ES-I3 (cell line): Measurements from ENCODE around the gene FBXO34.

ENCODE experiments used
- H3K36me3 ChIP-seq: 2 replicates; pipeline ENCODE4 v1.6.1; 2013; ENCODE audit warnings: mild to moderate bottlenecking, low read length, control low read depth, moderate library complexity; ENCODE audit not compliant: insufficient read depth
- H3K4me1 ChIP-seq: 2 replicates; pipeline ENCODE4 v1.6.1; 2013; ENCODE audit warnings: mild to moderate bottlenecking, control low read depth, low read length; ENCODE audit not compliant: insufficient read depth
- H3K9ac ChIP-seq: 2 replicates; pipeline ENCODE4 v1.6.1; 2013; ENCODE audit warnings: low read depth, mild to moderate bottlenecking, low read length, moderate library complexity
- H3K9me3 ChIP-seq: 2 replicates; pipeline ENCODE4 v1.6.1; 2013; ENCODE audit warnings: mild to moderate bottlenecking, low read length, moderate library complexity; ENCODE audit not compliant: control insufficient read depth, insufficient read depth

FBXO34 gene

DNA sequence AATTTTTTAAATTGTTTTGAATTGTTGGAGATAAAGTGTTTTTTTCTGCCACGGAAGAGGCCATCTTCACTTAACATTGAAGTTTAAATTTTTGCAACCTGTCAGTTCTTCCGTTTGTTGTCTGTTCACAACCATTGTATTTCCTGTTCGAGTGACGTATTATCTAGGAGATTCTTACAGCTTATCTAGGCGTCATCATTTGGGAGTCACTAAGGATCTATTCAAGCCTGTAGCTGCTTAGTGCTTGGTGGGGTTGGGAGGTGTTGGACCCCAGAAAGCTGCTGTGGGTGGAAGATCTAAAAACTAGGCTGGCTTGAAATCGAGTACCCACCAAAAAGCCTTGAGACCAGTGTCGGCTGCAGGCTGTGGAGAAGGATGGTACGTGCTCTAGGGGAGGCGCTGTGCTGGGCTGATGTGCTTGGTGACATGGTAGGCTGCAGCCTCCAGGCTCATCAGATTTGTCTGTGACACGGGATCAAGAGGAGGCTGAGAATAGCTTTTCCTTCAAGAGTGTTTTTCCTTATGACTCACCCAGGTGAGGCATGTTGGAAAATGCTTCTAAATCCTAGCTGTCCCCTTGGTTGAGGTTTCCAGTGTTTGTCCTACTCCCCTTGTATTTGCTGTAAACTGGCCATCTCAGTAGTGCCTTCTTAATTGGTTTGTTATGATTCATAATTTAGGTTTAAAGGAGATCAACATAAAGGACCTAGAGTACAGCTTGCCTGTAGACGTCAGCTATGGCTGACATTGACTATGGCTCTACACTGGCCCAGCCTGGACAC lies 82.7 kb downstream of the FBXO34 start:
- Histone ChIP-seq H3K4me1 (peaks cover 4% of the 10 kb centered on the region; the same call in 1 of the 2 replicates), H3K9ac (no peak overlapping the region), H3K9me3 (no peaks in the 10 kb centered on the region), H3K36me3 (0 out of 2 replicates have a peak, but pooled peaks cover 7% of the 10 kb centered on the region)

GRCh38 chr14:55354500-55354899 lies 83.3 kb downstream of the FBXO34 start:
- Histone ChIP-seq H3K4me1 (peaks cover 4% of the 10 kb centered on the region; the same call in 1 of the 2 replicates), H3K9ac (no peak overlapping the region), H3K9me3 (no peaks in the 10 kb centered on the region), H3K36me3 (0 out of 2 replicates have a peak, but pooled peaks cover 7% of the 10 kb centered on the region)

GRCh38 chr14:55355922-55356321 lies 84.7 kb downstream of the FBXO34 start:
- Histone ChIP-seq H3K4me1 (peaks cover 4% of the 10 kb centered on the region; the same call in 1 of the 2 replicates), H3K9me3 (no peaks in the 10 kb centered on the region), H3K9ac (no peak overlapping the region), H3K36me3 (0 out of 2 replicates have a peak, but pooled peaks cover 3% of the 10 kb centered on the region)

DNA sequence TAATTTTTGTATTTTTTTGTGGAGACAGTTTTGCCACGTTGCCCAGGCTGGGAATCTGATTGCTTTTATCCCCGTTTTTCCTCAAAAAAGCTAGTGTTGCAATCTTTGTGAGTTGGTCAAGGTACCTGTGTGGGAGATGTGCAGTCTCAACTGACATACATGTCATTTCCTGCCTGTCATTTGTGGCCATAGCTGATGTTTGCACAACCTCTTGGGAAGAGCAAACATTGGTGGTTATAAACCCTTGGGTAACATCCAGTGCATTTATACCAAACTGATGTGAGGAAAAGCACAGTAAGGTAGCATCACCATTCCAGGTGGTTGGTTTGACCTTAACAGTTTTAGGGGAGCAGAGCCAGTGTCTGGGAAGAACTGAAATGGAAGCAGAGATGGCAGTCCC lies 85.7 kb downstream of the FBXO34 start:
- Histone ChIP-seq H3K9me3 (no peaks in the 10 kb centered on the region), H3K9ac (no peak overlapping the region), H3K36me3 (no peaks in the 10 kb centered on the region), H3K4me1 (peaks cover 4% of the 10 kb centered on the region; the same call in 1 of the 2 replicates)

DNA sequence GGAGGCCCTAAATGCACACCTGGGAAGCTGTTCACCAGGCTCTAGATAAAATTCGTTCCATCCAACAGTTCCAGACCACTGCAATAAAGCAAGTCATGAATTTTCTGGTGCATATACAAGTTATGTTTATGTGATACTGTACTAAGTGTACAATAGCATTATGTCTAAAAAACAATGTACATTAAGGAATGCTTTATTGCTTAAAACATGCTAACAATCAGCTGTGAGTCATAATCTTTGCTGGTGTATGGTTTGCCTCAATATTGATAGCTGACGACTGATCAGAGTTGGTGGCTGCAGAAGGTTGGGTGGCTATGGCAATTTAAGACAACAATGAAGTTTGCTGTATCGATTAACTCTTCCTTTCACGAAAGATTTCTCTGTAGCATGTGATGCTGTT lies 88.1 kb downstream of the FBXO34 start:
- no peaks in the 10 kb centered on the region for H3K9me3 ChIP-seq
- H3K36me3 ChIP-seq = no peaks in the 10 kb centered on the region
- H3K9ac ChIP-seq = no peak overlapping the region
- H3K4me1 ChIP-seq = peaks cover 3% of the 10 kb centered on the region; the same call in 1 of the 2 replicates

- no peak overlapping the region for H3K9ac ChIP-seq
- H3K9me3 ChIP-seq = no peaks in the 10 kb centered on the region
- H3K4me1 ChIP-seq = no peaks in the 10 kb centered on the region
- no peaks in the 10 kb centered on the region for H3K36me3 ChIP-seq
These were observed 90.0 kb downstream of the FBXO34 start for GRCh38 chr14:55361190-55361589.

- H3K9ac ChIP-seq = no peak overlapping the region
- no peaks in the 10 kb centered on the region for H3K4me1 ChIP-seq
- H3K36me3 ChIP-seq = no peaks in the 10 kb centered on the region
- no peaks in the 10 kb centered on the region for H3K9me3 ChIP-seq
These were observed 95.0 kb downstream of the FBXO34 start for GRCh38 chr14:55366271-55366670.

DNA sequence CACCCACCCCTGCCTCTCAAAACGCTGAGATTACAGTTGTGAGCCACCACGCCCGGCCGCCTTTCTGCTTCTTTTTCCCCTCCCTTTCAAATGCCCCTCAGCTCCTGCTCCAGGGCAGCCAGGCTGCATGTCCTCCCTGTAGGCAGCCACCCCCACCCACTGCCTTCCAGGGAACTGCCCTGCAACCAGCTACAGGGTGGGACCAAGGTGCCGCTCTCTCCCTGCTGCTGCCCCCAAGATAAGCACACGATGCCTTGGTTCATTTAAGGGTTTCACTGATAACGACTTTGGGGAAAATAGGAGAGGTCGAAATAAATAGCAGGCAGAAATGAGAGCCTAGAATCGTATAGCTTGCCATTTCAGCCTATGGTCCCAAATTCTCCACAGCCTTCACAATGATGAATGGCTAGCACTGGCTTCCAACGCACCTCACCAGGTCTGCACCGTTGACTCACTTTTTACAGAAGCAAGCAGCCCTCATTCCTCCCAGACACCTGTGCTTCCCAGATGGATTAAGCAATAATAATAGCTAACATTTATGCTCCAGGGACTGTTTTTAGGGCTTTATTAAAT lies 99.7 kb downstream of the FBXO34 start:
- Histone ChIP-seq H3K4me1 (no peaks in the 10 kb centered on the region), H3K36me3 (no peaks in the 10 kb centered on the region), H3K9me3 (no peaks in the 10 kb centered on the region), H3K9ac (no peak overlapping the region)

DNA sequence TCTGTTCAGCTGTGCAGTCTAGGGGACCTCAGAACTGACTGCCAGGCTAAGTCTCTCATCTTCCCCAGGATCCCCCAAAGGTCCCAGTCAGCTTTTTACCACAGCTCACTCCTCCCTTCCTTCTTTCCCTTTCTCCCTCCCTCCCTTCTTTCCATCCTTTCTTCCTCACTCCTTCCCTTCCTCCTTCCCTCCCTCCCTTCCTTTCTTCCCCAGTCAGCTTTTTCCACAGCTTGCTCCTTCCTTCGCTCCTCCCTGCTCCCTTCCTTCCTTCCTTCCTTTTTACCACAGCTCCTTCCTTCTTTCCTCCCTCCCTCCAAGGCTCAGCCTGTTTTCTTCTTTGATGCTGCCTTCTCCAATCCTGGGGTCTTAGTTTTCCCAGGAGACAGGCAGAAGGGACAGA lies 101.2 kb downstream of the FBXO34 start:
- no peaks in the 10 kb centered on the region for H3K9me3 ChIP-seq
- H3K9ac ChIP-seq = no peak overlapping the region
- H3K4me1 ChIP-seq = no peaks in the 10 kb centered on the region
- H3K36me3 ChIP-seq = no peaks in the 10 kb centered on the region

- H3K9me3 ChIP-seq = no peaks in the 10 kb centered on the region
- no peaks in the 10 kb centered on the region for H3K4me1 ChIP-seq
- no peaks in the 10 kb centered on the region for H3K36me3 ChIP-seq
- H3K9ac ChIP-seq = no peak overlapping the region
These were observed 101.6 kb downstream of the FBXO34 start for GRCh38 chr14:55372825-55373224.

GRCh38 chr14:55373784-55374705 lies 102.8 kb downstream of the FBXO34 start:
- no peaks in the 10 kb centered on the region for H3K4me1 ChIP-seq
- H3K9me3 ChIP-seq = no peaks in the 10 kb centered on the region

GRCh38 chr14:55374771-55375170 lies 103.5 kb downstream of the FBXO34 start:
- H3K9ac ChIP-seq = no peak overlapping the region
- no peaks in the 10 kb centered on the region for H3K4me1 ChIP-seq
- H3K9me3 ChIP-seq = no peaks in the 10 kb centered on the region
- H3K36me3 ChIP-seq = no peaks in the 10 kb centered on the region

More at GRCh38 chr14:55373784-55374705, 102.8 kb downstream of the FBXO34 start:
- Histone ChIP-seq H3K36me3 (no peaks in the 10 kb centered on the region), H3K9ac (no peak overlapping the region)

DNA sequence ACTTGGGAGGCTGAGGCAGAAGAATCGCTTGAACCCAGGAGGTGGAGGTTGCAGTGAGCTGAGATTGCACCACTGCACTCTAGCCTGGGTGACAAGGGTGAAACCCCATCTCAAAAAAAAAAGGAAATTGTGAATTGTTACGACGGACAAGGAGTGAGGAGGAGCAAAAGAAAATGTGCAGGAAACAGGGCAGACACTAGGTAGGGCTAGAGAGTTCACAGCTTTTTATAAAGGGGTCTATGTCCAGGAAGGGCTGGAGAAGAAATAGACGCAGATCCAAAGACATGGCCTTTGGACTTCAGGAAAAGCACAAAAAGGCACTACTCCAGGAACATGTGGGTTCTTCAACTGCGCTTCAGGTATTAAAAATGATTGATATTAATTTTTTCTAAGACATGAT lies 106.0 kb downstream of the FBXO34 start:
- H3K36me3 ChIP-seq = peaks cover 6% of the 10 kb centered on the region; the same call in 1 of the 2 replicates

GRCh38 chr14:55381040-55381439 lies 109.8 kb downstream of the FBXO34 start:
- no peak overlapping the region for H3K9ac ChIP-seq

More for the DNA sequence above, 106.0 kb downstream of the FBXO34 start:
- Histone ChIP-seq H3K9ac (no peak overlapping the region), H3K4me1 (no peaks in the 10 kb centered on the region), H3K9me3 (no peaks in the 10 kb centered on the region)

More at GRCh38 chr14:55381040-55381439, 109.8 kb downstream of the FBXO34 start:
- no peaks in the 10 kb centered on the region for H3K9me3 ChIP-seq
- no peaks in the 10 kb centered on the region for H3K4me1 ChIP-seq
- H3K36me3 ChIP-seq = peaks cover 8% of the 10 kb centered on the region; the same call in 1 of the 2 replicates
